HG02885 (cell line): ENCODE measurements around the gene CTRB1.
A peak's percentile ranks its signal among the peaks of the same experiment; 100 is the strongest.
"Not testable (repeated sequence)": the region's sequence is repeated elsewhere in the genome, so short reads cannot be mapped to it uniquely, and the experiment has no call there.

ENCODE experiments used
- ATAC-seq: cut with Tn5 transposase; IDR thresholded peaks from one replicate; pipeline ENCODE4 v1.9.1; 2021; ENCODE audit warnings: mild to moderate bottlenecking; ENCODE audit not compliant: unreplicated experiment, poor library complexity

The CTRB1 gene

GRCh38 chr16:75264999-75265910, 46.5 kb downstream of the CTRB1 start:
- peak; percentile 24 for ATAC-seq

GRCh38 chr16:75265911-75266701, 47.3 kb downstream of the CTRB1 start:
- ATAC-seq: peak; percentile 68

- no peak for ATAC-seq
Observed at GRCh38 chr16:75266738-75267630, 48.2 kb downstream of the CTRB1 start.

- no peak for ATAC-seq
Observed at GRCh38 chr16:75267631-75268264, 49.0 kb downstream of the CTRB1 start.

- not testable (repeated sequence) for ATAC-seq
Observed at GRCh38 chr16:75269358-75269757, 50.6 kb downstream of the CTRB1 start.

GRCh38 chr16:75271441-75272096, 52.8 kb downstream of the CTRB1 start:
- no peak for ATAC-seq

- ATAC-seq: no peak
Observed at GRCh38 chr16:75272097-75272551, 53.3 kb downstream of the CTRB1 start.

- not testable (repeated sequence) for ATAC-seq
Observed at GRCh38 chr16:75272629-75273028, 53.8 kb downstream of the CTRB1 start.

GRCh38 chr16:75273054-75273925, 54.5 kb downstream of the CTRB1 start:
- ATAC-seq: no peak
